ENCODE results near the gene ZC3H7A. TPM values are rescaled to one million over a fixed set of nuclear protein-coding genes. Genes with fewer than 3 reads are reported as not detected.

The ZC3H7A gene
- total and polyA plus RNA-seq, 2 of the 8 experiments (the other 6 are each of a cell fraction or from before 2014, with no cell fraction given): 32.0 to 55.9 TPM

DNA sequence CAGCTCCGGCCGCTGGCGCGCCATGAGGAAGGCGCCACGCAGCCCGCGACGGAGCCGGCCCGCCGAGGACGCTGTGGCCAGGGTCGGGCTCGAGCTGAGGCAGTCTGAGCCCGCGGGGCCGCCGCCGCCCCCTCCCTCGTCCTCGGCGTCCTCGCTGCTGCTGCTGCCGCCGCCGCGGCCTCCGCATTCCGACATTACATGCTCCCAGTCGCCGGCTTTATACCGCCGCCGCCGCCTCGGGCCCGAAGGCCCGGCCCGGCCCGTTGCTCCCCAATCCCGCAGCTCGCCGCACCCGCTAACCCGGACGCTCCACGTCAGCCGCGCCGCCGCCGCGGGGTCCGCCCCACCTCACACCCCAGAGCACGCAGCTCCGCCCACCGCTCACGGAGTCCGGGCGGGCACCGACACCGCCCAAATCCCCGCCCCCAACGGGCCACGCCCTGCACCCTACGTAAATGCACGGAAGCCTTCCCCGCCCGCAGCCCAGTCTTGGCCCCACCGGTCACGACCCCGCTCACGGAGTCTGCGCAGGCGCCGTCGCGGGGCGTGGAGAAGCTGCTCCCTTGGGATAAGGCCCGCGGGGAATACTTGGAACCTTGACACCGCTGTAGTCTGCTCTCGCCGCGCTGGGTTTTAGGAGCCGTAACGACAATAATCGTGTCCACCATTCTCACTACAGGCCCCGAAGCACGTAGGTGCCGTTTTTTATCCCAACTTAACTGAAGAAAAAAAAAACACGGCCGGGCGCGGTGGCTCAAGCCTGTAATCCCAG is 54.3 kb downstream of the ZC3H7A start, which contains the start of gene TXNDC11 (continued):
- TF ChIP-seq, protein P1, sequence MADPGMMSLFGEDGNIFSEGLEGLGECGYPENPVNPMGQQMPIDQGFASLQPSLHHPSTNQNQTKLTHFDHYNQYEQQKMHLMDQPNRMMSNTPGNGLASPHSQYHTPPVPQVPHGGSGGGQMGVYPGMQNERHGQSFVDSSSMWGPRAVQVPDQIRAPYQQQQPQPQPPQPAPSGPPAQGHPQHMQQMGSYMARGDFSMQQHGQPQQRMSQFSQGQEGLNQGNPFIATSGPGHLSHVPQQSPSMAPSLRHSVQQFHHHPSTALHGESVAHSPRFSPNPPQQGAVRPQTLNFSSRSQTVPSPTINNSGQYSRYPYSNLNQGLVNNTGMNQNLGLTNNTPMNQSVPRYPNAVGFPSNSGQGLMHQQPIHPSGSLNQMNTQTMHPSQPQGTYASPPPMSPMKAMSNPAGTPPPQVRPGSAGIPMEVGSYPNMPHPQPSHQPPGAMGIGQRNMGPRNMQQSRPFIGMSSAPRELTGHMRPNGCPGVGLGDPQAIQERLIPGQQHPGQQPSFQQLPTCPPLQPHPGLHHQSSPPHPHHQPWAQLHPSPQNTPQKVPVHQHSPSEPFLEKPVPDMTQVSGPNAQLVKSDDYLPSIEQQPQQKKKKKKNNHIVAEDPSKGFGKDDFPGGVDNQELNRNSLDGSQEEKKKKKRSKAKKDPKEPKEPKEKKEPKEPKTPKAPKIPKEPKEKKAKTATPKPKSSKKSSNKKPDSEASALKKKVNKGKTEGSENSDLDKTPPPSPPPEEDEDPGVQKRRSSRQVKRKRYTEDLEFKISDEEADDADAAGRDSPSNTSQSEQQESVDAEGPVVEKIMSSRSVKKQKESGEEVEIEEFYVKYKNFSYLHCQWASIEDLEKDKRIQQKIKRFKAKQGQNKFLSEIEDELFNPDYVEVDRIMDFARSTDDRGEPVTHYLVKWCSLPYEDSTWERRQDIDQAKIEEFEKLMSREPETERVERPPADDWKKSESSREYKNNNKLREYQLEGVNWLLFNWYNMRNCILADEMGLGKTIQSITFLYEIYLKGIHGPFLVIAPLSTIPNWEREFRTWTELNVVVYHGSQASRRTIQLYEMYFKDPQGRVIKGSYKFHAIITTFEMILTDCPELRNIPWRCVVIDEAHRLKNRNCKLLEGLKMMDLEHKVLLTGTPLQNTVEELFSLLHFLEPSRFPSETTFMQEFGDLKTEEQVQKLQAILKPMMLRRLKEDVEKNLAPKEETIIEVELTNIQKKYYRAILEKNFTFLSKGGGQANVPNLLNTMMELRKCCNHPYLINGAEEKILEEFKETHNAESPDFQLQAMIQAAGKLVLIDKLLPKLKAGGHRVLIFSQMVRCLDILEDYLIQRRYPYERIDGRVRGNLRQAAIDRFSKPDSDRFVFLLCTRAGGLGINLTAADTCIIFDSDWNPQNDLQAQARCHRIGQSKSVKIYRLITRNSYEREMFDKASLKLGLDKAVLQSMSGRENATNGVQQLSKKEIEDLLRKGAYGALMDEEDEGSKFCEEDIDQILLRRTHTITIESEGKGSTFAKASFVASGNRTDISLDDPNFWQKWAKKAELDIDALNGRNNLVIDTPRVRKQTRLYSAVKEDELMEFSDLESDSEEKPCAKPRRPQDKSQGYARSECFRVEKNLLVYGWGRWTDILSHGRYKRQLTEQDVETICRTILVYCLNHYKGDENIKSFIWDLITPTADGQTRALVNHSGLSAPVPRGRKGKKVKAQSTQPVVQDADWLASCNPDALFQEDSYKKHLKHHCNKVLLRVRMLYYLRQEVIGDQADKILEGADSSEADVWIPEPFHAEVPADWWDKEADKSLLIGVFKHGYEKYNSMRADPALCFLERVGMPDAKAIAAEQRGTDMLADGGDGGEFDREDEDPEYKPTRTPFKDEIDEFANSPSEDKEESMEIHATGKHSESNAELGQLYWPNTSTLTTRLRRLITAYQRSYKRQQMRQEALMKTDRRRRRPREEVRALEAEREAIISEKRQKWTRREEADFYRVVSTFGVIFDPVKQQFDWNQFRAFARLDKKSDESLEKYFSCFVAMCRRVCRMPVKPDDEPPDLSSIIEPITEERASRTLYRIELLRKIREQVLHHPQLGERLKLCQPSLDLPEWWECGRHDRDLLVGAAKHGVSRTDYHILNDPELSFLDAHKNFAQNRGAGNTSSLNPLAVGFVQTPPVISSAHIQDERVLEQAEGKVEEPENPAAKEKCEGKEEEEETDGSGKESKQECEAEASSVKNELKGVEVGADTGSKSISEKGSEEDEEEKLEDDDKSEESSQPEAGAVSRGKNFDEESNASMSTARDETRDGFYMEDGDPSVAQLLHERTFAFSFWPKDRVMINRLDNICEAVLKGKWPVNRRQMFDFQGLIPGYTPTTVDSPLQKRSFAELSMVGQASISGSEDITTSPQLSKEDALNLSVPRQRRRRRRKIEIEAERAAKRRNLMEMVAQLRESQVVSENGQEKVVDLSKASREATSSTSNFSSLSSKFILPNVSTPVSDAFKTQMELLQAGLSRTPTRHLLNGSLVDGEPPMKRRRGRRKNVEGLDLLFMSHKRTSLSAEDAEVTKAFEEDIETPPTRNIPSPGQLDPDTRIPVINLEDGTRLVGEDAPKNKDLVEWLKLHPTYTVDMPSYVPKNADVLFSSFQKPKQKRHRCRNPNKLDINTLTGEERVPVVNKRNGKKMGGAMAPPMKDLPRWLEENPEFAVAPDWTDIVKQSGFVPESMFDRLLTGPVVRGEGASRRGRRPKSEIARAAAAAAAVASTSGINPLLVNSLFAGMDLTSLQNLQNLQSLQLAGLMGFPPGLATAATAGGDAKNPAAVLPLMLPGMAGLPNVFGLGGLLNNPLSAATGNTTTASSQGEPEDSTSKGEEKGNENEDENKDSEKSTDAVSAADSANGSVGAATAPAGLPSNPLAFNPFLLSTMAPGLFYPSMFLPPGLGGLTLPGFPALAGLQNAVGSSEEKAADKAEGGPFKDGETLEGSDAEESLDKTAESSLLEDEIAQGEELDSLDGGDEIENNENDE (IDR thresholded peaks at IDR 0.05; ENCODE audit: insufficient replicate concordance, low read length): no peak
- no peak for TF ChIP-seq RXRA (IDR thresholded peaks at IDR 0.05; ENCODE audit: insufficient read depth, low read depth, low read length)
- TF ChIP-seq HDAC6 (IDR thresholded peaks at IDR 0.05; ENCODE audit: low read depth, low read length): no peak
- TF ChIP-seq SRF (IDR thresholded peaks at IDR 0.05; ENCODE audit: low read depth, low read length): no peak
- no peak for TF ChIP-seq MAFK (IDR thresholded peaks at IDR 0.05; ENCODE audit: low read depth, low read length)
- TF ChIP-seq CEBPB (IDR thresholded peaks at IDR 0.05; ENCODE audit: low read depth, low read length): no peak
- TF ChIP-seq CHD1 (IDR thresholded peaks at IDR 0.05; ENCODE audit: low read depth, low read length): no peak
- peak; percentile 76 for TF ChIP-seq KDM4A (IDR thresholded peaks at IDR 0.05; ENCODE audit: low read depth, low read length, severe bottlenecking)
- peak; percentile 52 to 86; a peak in 1 of 4 replicates for TF ChIP-seq HDAC2 (IDR thresholded peaks at IDR 0.05; ENCODE audit: borderline replicate concordance in 1 of 2, low read depth in 2 of 2, low read length in 2 of 2)
- no peak for TF ChIP-seq TCF12 (IDR thresholded peaks at IDR 0.05; ENCODE audit: low read depth, low read length)
